NK-92 (cell line): ENCODE results near the gene NAA10.

Source experiments
- DNase-seq: peaks from one replicate; lab custom pipeline; 2025; ENCODE audit not compliant: unreplicated experiment; lab: John Stamatoyannopoulos, UW

Gene NAA10

DNA sequence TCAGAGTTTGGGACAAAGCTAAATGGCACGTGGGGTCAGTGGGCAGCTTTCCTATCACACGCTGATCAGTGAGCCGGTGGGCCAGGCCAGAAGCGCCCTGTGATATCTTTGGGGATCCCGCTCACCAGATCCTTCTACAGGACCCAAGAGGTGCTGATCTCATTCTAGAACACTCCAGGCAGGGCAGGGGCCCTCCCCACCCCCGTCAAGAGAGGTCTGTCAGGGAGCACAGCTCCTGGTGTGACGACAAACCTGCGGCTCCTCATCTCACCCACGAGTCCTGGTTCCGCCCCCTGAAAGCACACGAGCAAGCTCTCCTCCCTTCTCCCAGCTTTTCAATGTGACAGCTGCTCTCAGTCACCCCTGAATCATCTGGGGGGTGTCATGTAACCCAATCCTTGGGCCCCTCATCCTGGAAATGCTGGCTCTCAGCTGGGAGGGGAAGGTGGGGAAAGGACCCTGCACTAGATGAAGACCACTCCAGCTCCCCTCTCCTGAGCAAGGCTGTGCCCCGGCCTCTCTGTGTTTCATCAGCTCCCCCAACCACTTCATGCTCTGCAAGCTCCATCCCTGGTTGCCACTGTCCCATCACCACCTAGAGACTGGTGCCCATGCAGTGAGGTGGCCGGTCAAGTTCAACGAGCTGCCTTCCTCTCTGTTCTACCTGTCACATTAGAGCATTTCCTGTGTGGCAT is 32.2 kb upstream of the NAA10 start:
- DNase-seq, result no peak

GRCh38 chrX:153966283-153966688 is 31.4 kb upstream of the NAA10 start:
- DNase-seq, result no peak

DNA sequence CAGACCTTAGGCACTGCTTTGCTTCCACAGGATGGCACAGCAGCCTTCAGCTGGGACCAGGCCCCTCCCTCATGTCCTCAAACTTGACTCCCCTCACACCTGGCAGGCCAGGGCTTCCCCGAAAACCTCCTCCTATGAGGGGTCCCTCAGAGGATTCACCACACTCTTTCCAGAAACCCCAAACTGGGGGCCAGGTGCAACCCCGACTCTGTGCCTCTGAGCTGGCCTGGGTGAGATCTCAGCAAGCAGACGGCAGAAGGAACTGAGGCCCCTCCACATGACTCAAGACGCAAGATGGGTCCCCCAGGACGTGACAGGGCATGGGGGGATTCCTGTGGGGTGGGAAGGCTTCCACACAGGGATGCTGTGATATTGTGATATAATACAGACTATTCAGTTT is 30.6 kb upstream of the NAA10 start:
- DNase-seq, result no peak

DNA sequence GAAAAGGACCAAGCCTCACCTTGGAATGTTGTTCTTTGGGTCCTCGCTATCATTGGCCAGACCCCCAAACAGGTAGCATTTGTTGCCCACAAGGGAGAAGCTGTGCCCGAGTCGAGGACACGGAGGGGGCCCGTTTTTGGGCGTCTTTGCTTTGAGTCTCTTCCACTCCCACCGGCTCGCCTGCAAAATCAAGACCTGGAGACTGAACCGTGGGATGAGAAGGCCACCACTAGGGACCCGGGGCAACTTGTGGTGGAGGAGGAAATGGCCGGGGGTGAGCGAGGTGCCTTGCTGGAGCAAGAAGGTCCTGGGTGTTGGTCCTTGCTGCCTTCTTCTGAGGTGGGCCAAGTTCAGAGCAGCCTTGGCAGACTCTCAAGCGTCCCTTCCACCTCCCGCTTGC is 29.3 kb upstream of the NAA10 start:
- DNase-seq, result no peak

DNA sequence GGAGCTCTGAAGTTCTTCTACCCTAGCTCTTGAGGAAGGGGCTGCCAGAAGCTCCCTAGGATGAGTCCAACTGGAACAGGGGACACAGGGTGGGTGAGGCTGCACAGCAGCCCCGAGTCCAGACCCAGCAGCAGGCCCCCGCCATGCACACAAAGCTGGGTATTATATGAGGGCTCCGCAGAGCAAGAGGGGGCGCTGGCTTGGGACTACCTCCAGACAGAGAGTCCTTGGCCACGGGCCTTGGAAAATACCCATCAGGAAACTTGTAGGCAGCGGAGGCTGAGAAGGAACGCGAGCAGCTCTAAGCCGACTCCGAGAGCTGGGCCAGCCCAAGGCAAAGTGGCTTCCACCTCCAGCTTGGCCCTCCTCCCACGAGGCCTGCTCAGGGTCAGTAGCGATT is 28.7 kb upstream of the NAA10 start:
- DNase-seq, result no peak

- DNase-seq, result no peak
These were observed 26.5 kb upstream of the NAA10 start for GRCh38 chrX:153961292-153961691.

DNA sequence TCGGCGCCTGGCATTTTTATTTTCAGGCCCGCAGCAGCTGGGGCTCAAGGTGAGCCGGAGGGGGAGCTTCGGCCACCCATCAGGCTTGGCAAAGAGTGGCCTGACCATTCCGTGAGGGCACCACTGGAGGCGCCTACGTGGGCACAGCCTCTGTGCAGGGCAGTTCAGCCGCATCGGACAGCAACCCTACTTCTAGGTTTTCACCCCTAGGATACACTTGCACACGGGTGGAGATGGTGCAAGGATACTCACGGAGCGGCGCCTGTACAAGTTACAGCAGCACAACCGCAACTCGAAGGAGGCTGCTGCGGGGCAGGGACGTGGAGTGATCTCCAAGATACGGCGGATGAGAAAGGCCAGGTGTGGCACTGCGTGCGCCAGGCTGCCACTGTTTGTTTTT is 25.9 kb upstream of the NAA10 start:
- DNase-seq, result no peak

DNA sequence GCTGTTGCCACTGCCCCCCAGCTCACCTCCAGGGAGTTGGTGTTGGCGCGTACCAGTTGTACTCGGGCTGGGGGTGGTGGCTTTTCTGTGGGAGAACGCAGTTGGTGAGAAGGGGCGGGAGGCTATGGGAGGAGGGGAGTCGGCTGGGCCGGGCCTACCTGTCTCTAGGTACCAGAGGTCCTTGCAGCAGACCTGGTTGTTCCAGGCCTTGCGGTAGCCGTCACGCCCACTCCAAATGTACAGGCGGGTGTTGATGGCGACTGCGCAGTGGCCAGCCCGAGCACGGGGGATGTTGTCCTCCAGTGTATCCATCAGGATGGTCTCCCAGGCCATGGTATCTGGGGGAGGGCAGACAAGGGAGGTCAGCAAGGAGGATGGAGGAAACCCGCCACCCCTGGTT is 25.2 kb upstream of the NAA10 start:
- no peak for DNase-seq

DNA sequence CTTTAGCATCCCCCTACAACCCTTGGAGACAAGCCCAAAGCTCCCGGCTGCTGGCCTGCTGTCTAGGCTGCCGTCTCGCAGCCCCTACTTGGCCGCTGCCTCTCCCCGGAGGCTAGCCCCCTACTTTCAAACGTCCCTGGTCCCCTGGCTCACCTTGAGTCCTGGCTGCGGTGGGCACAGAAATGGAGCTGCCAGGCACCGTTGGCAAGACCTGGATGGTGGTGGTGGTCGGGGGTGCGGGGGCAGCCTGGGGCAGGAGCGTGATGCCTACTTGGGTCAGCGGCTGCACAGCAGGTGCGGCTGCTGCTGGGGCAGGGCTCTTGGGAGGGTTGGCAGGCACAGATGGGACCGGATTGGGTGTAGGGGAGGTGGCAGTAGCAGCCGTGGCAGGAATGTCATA is 24.8 kb upstream of the NAA10 start:
- DNase-seq, result no peak

- no peak for DNase-seq
These were observed 23.8 kb upstream of the NAA10 start for GRCh38 chrX:153958605-153959004.

DNA sequence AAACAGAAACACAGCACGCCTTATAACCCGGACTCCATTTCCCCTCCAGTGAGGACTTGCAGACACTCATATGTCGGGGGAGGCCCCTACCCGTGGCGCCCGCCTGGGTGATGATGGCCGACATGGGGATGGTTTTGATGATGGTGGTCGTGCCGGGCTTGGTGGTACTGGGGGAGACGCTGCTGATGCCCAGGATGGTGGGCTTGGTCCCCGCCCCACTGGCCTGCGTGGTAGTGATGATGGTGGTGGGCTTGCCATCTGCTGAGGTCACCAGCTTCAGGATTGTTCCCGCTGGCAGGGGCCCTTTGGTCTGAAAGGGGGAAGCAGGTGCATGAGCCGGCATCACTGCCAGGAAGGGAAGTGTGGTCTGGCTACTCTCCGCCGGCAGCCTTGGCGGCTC is 22.4 kb upstream of the NAA10 start:
- DNase-seq, result no peak

DNA sequence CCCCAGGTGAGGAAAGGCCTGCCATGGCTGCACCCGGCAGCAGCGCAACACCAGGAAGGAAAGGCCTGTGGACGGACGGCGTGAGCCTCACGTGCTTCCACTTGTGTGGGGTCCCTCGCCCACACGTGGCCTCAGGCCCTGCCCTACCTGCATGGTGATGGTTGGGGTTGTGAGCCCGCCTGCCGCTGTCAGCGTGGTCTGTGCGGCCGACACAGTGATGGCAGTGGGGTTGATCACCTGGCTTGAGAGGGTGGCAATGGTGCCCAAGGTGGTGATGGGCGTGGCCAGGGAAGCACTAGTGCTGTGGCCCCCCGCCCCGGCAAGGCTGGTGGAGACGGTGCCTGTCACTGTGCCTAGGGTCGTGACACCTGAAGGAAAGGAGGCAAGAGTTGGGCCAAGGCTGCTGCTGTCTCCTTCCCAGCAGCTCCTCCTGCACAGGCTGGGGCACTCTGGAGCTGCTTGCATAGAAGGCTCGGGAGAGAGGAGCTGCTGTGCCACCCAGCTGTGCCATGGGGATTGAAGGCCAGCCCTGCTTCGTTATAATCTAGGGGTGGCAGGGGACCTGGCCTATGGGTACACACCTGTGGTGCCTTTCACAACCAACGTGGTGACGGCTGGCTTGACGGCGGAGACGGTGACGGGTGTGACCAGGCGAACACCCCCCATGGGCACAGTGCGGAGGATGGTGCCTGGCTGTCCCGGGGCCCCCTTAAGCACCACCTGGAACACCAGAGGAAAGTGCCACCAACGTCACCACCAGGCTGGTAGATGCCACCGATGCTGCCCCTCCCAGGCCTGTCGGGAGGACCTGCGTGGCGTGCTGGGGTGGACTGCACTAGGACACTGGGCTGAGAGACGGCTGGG is 21.4 kb upstream of the NAA10 start:
- no peak for DNase-seq

GRCh38 chrX:153955228-153955732 is 20.4 kb upstream of the NAA10 start:
- DNase-seq, result no peak

DNA sequence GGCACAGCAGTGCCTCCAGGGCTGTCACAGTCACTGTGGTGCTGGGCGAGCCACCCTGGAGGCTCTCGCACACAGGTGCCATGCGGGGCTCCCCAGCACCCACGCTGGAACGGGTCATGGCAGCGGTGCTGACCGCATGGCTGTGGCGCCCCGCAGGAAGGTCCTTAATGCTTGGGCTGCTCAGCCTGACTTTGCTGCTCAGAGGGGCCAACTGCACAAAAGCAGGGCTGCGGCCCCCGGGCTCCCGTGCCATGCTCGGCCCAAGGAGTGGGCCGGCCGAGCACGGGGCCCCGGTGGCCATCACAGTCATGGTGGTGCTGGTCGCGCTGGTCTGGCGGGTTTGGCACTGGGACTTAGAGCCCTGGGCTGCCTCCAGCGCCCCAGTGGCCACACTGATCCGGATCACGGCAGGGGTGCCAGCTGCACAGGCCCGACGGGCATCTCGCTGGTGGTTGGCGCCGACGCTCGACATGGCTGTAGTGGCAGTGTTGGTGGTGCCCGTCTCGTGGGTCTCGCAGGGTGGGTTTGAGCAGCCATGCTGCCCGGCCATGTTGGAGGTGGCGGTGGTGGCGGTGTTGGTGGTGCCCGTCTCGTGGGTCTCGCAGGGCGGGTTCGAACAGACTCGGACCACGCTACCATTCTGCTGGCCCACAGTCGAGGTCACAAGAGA is 19.9 kb upstream of the NAA10 start:
- no peak for DNase-seq

DNA sequence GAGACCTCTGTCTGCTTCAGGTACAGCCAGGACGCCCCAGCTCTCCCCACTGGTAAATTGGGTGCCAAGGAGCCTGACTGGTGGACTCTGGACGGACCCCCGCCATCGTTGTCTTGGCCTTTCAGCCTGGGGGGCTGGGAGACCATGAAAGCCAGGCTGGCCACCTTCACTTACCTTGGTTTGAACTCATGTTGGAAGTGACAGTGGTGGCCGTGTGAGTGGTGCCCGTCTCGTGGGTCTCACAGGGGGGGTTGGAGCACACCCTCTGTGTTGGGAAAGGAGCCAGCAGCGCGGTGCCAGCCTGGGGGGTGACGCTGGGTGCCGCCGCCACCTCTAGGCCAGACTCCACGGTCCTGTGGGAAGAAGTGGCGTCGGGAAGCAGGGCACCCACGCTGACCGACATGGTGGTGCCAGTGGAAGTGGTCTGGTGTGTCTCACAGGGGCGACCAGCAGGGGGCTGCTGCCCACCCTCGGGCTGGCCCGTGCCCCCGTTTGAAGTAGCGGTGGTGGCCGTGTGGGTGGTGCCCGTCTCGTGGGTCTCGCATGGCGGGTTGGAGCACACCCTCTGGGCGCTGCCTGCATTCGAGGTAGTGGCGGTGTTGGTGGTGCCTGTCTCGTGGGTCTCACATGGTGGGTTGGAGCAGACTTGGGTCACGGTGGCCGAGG is 19.2 kb upstream of the NAA10 start:
- no peak for DNase-seq

- DNase-seq, result no peak
These were observed 18.5 kb upstream of the NAA10 start for GRCh38 chrX:153953342-153953830.

GRCh38 chrX:153952373-153953026 is 17.7 kb upstream of the NAA10 start:
- no peak for DNase-seq

GRCh38 chrX:153951683-153952372 is 17.0 kb upstream of the NAA10 start:
- DNase-seq, result no peak

DNA sequence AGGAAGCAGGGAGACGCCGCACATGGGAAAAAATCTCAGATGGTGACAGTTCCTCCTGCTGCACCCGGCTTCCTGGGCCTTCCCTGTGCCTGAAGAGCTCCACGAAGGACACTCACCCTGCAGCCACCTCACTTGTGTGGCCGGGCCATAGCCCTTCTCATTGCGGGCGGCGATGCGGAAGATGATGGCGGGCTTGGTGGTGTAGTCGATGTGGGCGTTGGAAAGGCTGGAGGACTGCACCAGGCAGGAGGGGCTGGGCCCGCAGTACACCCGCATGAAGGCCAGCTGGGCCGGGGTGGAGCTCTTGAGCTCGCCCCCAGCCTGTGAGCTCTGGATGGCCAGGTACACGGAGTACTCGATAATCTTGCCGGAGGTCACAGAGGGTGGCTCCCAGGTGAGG is 15.3 kb upstream of the NAA10 start:
- DNase-seq, result no peak
